ENCODE measurements around the gene ERFE.
A peak's percentile ranks its signal among the peaks of the same experiment; 100 is the strongest.

The ERFE gene

GRCh38 chr2:238162251-238162845 lies 3.6 kb downstream of the ERFE start:
- no peak for TF ChIP-seq CTCF (conservative IDR thresholded peaks at IDR 0.05)
- no peak overlapping the region for H3K27ac ChIP-seq

DNA sequence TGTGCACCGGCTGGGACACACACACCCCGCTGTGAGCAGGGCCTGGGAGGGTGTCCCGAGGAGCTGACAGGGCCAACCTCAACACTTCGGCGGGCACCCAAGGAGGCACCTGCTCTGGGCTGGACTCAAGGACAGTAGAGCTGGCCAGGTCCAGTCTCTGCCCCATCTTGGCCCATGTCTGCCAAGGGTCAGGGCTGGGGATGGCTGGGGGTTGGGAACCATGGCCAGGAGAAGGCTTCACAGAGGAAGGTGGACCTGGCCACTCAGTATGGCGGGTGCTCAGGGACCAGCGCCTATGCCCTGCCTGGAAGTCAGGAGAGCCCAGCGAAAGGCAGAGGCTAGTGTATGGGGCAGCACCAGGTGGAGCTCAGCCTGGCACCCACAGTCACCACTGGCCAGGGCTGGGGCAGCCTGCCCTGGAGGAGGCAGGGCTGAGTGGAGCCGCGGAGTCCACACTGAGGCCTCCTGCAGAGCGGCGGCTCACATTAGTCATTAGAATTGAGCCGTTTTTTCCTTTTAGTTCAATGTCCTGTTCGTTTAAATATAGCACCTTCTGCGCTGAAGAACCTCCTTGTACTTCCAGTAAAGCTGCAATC lies 4.2 kb downstream of the ERFE start:
- H3K27ac ChIP-seq = no peak overlapping the region; the same call in 1 of the 2 replicates
- TF ChIP-seq CTCF (conservative IDR thresholded peaks at IDR 0.05) = no peak

DNA sequence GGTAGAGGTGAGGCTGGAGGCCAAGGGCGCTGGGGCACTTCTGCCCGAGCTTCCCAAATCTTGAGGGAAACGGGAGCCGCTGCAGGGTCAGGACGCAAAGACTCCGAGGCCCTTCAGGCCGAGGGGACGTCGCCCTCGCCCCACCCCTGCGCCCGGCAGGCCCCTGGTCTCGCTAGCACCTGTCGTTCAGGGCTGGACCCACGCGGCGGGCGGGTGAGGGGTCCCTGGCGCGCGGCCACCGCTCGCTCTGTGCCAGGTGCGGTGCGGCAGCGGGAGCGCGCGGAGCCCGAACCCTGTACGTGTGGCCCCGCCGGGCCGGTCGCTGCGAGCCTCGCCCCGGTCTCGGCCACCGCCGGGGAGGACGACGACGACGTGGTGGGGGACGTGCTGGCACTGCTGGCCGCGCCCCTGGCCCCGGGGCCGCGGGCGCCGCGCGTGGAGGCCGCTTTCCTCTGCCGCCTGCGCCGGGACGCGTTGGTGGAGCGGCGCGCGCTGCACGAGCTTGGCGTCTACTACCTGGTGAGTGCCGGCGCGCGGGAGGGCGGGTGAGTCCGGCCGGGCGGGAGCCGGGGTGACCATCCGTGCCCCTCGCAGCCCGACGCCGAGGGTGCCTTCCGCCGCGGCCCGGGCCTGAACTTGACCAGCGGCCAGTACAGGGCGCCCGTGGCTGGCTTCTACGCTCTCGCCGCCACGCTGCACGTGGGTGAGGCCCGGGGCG lies 4.9 kb downstream of the ERFE start:
- TF ChIP-seq CTCF (conservative IDR thresholded peaks at IDR 0.05) = no peak

GRCh38 chr2:238164906-238165287 lies 6.1 kb downstream of the ERFE start:
- H3K27ac ChIP-seq = no peak overlapping the region
- no peak for TF ChIP-seq CTCF (conservative IDR thresholded peaks at IDR 0.05)

More for the DNA sequence above, 4.9 kb downstream of the ERFE start:
- H3K27ac ChIP-seq = peak overlapping the region; percentile 11; the same call in 1 of the 2 replicates

GRCh38 chr2:238165288-238165921 lies 6.6 kb downstream of the ERFE start:
- no peak for TF ChIP-seq CTCF (conservative IDR thresholded peaks at IDR 0.05)
- H3K27ac ChIP-seq = no peak overlapping the region

- no peak overlapping the region for H3K27ac ChIP-seq
Measured at GRCh38 chr2:238166391-238167343, 7.9 kb downstream of the ERFE start.

More at GRCh38 chr2:238166391-238167343, 7.9 kb downstream of the ERFE start:
- TF ChIP-seq CTCF (conservative IDR thresholded peaks at IDR 0.05) = no peak
